KBM-7 (cell line): ENCODE results near the gene CAPN12.
"Not testable (repeated sequence)": the region's sequence is repeated elsewhere in the genome, so short reads cannot be mapped to it uniquely, and the experiment has no call there.

Experiments used
- DNase-seq: peaks from one replicate; pipeline ENCODE4 v3.0.0-alpha.2; 2015
- in situ Hi-C: fragments of 300-500 bp; cut with MboI; formaldehyde crosslinking; loops from 2 replicates; pipeline ENCODE4 v1.14.3; 2020; ENCODE audit warnings: low sequenced_read_pairs, low pct_unique_long_range_greater_than_20kb, mixed read lengths

The CAPN12 gene, protein sequence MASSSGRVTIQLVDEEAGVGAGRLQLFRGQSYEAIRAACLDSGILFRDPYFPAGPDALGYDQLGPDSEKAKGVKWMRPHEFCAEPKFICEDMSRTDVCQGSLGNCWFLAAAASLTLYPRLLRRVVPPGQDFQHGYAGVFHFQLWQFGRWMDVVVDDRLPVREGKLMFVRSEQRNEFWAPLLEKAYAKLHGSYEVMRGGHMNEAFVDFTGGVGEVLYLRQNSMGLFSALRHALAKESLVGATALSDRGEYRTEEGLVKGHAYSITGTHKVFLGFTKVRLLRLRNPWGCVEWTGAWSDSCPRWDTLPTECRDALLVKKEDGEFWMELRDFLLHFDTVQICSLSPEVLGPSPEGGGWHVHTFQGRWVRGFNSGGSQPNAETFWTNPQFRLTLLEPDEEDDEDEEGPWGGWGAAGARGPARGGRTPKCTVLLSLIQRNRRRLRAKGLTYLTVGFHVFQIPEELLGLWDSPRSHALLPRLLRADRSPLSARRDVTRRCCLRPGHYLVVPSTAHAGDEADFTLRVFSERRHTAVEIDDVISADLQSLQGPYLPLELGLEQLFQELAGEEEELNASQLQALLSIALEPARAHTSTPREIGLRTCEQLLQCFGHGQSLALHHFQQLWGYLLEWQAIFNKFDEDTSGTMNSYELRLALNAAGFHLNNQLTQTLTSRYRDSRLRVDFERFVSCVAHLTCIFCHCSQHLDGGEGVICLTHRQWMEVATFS

GRCh38 chr19:38744298-38744681 lies at the start of gene CAPN12:
Gene CAPN12, minus strand, starts transcription at chr19:38744474. Its CDS starts 309 bp downstream, at chr19:38744165.
- in situ Hi-C loops = no loop called here
- no peak for DNase-seq

GRCh38 chr19:38793671-38794070 lies 49.4 kb upstream of the CAPN12 start:
- DNase-seq = no peak
- in situ Hi-C loops = no loop called here

- in situ Hi-C loops = no loop called here
- DNase-seq = no peak
Measured at GRCh38 chr19:38793177-38793576, 48.9 kb upstream of the CAPN12 start.

DNA sequence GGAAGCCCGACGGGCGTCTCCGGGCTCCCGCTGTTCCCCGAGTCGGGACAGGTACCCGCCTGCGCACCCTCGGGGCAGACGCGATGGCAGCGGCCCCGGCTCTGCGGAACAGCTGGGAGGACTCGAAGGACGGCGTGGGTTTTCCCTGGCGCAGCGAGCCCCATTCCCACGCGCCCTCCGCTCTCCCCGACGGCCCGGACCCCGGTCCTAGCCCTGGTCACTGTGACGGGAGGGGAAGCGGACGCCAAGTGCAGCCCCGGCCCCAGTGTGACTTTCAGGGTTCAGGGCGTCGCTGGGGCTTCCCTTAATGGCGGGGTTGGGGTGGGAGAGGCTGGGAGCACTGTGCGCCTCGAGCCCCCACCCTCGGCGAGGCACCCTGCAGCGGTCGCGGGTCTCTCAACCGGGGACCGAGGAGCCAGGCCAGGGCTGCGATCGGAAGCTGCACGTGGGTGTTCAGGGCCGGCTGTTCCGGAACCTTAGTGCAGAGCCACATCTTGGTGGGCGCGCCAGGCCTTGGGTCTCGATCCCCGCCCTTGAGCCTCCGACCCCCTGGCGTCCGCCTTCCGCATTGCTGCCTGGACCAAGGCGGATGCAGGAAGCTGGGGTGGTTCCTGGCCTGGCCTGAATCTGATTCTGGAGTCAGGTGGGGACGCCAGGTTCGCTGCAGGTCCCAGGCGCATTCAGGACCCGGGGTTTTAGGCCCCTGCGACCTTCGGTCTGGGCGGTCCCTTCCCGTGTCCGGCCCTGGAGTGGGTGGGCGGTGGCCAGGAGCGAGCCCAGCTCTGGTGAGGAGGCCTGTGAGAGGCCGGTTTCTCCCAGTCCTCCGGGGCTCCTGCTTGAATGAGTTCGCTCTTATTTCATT lies 48.2 kb upstream of the CAPN12 start:
- in situ Hi-C loops = no loop called here
- DNase-seq = no peak

DNA sequence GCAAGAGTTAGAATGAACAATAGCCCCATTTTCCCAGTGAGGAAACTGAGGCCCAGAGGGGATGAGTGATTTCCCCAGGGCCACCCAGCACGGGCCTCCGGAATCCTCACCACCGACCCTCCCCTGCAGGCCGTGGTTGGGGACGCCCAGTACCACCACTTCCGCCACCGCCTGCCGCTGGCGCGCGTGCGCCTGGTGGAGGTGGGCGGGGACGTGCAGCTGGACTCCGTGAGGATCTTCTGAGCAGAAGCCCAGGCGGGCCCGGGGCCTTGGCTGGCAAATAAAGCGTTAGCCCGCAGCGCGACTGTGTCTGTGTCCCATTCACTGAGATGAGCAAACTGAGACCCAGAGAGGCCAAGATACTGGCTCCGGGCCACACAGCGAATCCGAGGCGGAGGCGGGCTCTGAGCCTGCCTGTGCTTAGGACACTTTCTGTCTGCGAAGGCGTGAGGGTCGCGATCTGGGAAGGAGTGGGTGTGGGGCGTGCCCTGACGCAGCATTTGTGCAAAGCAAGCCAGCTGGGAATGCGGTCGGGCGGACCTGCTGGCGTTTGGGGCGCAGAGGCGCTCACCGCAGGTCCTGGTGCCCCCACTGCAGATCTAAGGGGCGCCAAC lies 47.3 kb upstream of the CAPN12 start:
- in situ Hi-C loops, DNase-seq: not testable (repeated sequence)

- DNase-seq, in situ Hi-C loops: not testable (repeated sequence)
Measured at GRCh38 chr19:38790507-38791403, 46.5 kb upstream of the CAPN12 start.

DNA sequence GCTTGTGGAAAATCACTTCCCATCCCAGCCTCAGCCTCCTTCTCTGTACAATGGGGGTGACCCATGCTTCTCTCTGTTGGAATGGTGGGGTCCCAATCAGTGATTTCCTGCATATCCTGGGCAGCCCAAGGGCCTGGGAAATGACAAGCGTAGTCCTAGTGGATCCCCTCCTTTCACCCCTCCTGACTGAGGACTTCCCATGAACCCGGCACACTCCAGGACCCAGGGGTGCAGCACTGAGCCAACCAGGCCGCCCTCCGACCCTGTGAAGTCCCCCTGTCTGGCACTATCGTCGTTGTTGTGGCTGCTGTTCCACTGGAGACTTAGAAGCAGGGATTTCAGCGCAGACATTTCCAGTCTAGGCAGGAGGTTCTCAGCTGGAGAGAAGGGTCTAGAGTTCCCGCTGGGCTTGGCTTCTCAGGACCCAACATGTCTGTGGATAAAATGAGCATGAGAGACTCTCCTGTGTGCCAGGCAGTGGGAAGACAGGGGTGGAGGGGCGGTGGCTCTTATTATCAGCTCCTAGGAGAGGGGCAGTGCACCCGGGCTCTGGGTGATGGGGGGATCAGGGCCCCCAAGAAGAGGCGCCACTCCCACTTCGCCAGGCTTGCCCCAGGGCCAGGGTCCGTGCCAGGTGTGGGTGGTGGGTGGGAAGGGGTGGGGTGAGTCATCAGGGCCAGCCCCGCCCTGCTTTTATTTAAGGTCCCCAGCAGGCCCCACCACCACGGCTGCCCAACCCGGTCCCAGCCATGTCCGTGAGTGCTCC lies 44.4 kb upstream of the CAPN12 start, which contains the start of gene LGALS7B:
Gene LGALS7B (plus strand): TSS at position 723 of the 766 bp plus-strand sequence. CDS start 27 bp downstream, at position 750.
- in situ Hi-C loops = no loop called here
- DNase-seq = no peak

- DNase-seq = no peak
- in situ Hi-C loops = no loop called here
Measured at GRCh38 chr19:38786572-38787265, 42.4 kb upstream of the CAPN12 start.

DNA sequence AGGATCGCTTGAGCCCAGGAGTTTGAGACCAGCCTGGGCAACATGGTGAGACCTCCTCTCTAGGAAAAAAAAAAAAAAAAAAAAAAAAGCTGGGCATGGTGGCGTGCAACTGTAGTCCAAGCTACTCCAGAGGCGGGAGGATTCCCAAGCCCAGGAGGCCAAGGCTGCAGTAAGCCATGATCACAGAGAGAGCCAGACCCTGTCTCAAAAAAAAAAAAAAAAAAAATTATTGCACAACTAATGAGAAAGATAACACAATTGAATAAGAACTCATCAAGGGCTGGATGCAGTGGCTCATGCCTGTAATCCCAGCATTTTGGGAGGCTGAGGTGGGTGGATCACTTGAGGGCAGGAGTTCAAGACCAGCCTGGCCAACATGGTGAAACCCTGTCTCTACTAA lies 41.8 kb upstream of the CAPN12 start:
- DNase-seq, in situ Hi-C loops: not testable (repeated sequence)

- in situ Hi-C loops = no loop called here
- DNase-seq = no peak
Measured at GRCh38 chr19:38785187-38785699, 41.0 kb upstream of the CAPN12 start.

DNA sequence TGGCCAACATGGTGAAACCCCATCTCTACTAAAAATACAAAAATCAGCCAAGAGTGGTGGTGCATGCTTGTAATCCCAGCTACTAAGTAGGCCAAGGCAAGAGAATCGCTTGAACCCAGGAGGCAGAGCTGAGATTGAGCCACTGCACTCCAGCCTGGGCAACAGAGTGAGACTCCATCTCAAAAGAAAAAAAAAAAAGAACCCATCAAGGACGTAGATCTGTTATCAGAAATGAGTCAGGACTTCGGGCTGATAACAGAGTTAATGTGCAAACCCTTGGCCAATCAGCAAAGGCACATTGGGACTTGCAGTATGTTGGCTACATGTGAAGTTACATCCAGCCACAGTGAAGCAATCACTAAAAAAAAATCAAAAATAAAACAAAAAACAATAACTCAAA lies 40.0 kb upstream of the CAPN12 start:
- no peak for DNase-seq
- in situ Hi-C loops = no loop called here

DNA sequence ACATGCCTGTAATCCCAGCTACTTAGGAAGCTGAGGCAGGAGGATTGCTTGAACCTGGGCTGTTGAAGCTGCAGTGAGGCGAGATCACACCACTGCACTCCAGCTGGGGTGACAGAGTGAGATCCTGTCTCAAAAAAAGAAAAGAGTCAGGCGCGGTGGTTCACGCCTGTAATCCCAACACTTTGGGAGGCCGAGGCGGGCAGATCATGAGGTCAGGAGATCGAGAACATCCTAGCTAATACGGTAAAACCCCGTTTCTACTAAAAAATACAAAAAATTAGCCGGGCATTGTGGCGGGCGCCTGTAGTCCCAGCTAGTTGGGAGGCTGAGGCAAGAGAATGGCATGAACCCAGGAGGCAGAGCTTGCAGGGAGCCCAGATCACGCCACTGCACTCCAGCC lies 37.9 kb upstream of the CAPN12 start:
- in situ Hi-C loops = not testable (repeated sequence)

DNA sequence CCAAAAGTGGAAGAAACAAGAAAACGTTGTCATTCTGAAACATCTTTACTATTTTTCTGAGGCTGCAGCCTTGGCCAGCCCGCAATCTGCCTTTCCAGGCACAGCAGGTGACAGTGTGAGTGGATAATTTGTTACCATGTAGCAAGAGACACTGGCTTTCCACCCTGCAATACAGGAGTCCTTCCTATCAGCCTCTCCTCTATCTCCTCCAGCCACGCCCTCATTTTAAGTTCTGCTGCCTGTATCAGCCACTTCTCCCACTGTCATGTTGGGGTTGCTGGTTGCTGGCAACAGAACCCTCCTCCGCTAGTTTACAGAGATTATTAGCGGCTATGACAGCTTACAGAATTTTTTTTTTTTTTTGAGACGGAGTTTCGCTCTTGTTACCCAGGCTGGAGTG lies 36.8 kb upstream of the CAPN12 start:
- in situ Hi-C loops = no loop called here
- no peak for DNase-seq

More for the DNA sequence above, 37.9 kb upstream of the CAPN12 start:
- not testable (repeated sequence) for DNase-seq

DNA sequence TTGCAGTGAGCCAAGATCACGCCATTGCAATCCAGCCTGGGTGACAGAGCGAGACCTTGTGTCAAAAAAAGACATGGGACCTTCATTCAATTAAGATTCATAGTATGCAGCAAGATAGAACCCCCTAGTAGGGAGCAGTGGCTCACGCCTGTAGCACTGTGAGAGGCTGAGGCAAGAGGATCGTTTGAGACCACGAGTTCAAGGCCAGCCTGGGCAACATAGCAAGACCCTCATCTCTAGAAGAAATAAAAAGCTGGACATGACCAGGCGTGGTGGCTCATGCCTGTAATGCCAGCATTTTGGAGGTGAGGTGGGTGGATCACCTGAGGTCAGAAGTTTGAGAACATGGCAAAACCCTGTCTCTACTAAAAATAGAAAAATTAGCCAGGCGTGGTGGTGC lies 36.2 kb upstream of the CAPN12 start:
- in situ Hi-C loops = no loop called here
- no peak for DNase-seq

DNA sequence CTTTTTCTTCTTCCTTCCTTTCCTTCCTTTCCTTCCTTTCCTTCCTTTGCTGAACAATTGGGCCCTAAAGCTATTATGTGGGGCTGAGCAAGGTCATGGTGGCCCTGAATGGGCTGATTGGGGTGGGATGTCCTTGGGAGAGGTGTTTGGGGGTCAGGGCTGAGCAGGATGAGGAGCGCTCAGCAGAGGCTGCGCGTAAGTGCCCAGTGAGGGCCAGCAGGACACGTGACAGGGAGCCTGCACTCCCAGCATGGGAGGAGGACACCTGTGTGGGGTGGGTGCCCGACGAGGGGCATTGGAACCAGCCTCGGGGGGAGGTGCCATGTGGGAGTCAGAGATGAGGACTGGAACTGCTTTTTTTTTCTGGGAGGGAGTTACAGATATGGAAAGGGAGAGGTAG lies 34.5 kb upstream of the CAPN12 start:
- DNase-seq = no peak
- in situ Hi-C loops = no loop called here

GRCh38 chr19:38774181-38774950 lies 30.1 kb upstream of the CAPN12 start:
- in situ Hi-C loops = no loop called here
- no peak for DNase-seq
